Measurements from ENCODE around the gene HERC2.
"Not testable (repeated sequence)": the region's sequence is repeated elsewhere in the genome, so short reads cannot be mapped to it uniquely, and the experiment has no call there.

The HERC2 gene

DNA sequence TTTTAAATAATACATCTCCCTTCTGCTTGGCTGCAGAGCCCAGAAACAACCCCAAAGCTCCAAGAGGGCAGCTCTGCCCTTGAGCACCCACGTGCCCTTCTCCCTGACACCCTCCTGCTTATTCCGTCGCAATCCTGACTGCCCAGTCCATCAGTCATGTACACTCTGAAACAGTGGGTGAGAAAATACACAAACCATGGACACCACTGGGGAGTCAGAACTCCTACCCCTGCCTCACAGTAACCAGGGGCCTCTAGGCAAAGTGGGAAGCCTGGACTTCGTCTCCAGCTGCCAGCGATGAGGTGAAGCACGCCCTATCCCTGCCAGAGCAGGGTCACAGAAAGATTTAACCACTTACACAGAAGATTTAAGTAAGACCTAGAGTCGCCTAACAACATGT, 40.1 kb downstream of the HERC2 start:
- no peak for DNase-seq

DNA sequence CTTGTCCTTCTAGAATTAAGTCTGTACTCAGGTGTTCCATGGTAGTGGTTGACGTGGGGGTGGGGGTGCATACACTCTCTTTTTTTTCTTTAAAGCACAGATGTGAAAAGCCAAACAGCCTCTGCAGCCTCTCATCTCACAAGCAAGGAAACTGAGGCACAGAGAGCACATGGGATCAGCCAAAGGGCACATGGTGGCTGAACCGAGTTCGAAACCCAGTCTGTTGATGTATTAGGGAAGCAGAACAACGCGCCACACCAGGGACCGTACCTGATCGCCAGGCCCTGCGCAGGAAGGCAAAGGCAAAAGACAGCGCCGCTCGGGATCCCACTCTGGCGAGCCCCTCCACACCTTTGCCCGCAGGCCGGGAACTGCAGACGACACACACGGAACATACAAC, 47.3 kb downstream of the HERC2 start:
- no peak for DNase-seq

GRCh38 chr15:28273873-28274610, 47.9 kb downstream of the HERC2 start:
- no peak for DNase-seq

- no peak for DNase-seq
These were observed 48.5 kb downstream of the HERC2 start for GRCh38 chr15:28273468-28273867.

DNA sequence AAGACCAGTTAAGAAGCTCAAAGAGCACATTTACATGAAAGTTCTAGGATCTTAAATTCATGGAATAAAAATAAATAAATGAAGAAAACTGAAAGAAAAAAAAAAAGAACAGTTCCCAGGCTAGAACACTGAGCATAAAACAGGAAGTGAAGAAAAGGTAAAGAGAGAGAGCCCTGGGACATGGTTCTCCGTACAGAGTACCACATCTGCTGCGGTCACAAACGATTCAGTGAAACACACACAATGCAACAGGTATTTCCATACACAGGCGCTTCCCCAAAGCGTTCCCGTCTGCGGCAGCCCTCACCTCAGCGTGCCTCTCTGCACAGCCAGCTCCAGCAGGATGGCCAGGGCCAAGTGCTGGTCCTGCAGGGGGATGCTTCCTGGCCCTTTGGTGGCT, 49.4 kb downstream of the HERC2 start:
- DNase-seq: no peak

- no peak for DNase-seq
These were observed 50.2 kb downstream of the HERC2 start for GRCh38 chr15:28271697-28272260.

DNA sequence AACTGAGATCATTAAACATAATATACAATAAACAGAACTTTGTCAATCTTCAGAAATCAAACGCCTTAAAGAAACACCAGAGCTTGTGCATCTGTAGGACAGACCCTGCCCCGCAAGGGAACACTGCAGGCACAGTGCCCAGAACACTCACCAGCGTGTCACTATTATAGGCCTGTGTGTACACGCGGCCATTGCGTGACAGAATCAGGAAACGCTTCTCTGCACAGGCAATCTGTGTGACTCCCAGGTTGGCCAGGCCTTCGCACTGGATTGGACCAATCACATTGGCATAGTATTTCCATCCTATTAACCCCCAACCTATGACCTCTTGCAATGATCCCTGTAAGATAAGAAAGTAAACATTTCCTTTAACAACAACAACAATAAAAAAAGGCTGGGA, 52.9 kb downstream of the HERC2 start:
- no peak for DNase-seq

DNA sequence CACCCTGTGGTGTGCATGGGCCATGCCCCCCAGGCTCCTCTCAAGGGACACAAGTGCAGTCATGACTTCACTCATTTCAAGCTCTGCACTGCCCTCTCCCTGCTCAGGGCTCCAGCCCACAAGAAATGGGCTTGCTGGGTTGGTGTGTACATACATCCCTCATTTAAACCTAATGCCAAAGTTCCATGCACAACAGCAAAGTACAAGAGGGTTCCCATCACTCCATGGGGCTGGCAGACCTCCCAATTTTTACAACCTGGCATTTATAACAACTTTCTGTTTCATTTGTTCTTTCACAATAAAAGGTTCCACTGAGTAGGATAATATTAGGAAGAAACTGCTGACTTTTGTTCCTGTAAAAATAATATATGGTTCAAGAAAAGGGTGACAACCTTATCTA, 54.3 kb downstream of the HERC2 start:
- no peak for DNase-seq

- DNase-seq: no peak
These were observed 56.5 kb downstream of the HERC2 start for GRCh38 chr15:28265334-28266019.

- no peak for DNase-seq
These were observed 57.8 kb downstream of the HERC2 start for GRCh38 chr15:28264166-28264565.

GRCh38 chr15:28262438-28262837, 59.5 kb downstream of the HERC2 start:
- no peak for DNase-seq

DNA sequence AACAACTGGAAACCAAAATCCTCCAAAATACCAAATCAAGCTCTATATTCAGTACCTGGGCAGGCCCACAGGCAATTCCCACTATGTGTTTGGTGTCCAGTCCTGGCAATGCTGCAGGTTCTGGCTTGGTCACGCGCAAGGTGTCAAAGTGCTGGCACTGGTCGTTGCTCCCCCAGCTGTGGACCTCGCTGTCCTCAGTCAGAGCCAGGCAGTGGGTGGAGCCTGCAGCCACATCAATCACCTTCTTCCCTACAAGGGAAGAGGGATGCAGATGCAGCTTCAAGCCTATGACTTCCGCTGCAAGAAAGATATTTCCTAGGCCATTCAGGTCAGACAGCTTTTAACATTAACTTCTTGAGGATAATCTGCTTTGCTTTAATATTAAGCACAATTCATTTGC, 61.3 kb downstream of the HERC2 start:
- no peak for DNase-seq

DNA sequence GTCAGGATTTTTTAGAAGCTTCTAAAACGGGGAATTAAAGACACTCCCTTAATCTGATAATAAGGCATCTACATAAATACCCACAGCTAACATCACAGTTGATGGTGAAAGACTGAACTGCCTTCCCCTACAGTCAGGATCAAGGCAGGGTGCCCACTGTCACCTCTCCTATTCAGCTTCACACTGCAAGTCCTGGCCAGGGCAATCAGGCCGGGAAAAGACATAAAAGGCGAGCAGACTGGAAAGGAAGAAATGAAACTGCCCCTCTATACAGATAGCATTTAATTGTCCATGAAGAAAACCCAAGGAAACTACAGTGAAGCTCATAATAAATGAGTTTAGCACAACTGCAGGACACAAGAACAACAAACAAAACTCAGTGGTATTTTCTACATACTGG, 61.7 kb downstream of the HERC2 start:
- DNase-seq: no peak

DNA sequence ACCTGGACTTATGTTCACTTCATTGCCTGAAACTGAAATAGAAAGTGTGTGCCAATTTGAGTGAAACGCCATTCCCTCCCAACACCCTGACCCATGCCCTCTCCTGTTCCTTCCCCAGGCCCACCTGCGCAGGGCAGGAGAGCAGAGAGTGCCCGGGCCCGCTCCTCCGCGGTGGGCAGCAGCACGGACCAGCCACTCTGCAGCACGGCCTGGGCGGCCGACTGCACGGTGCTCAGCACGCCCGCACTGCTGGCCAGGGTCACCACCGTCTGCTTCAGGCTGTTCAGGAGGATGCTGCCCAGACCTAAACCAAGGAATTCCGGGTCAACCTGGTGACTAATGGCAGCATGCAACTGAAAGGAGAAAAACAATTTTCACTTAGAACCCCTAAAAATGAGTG, 66.0 kb downstream of the HERC2 start:
- DNase-seq: no peak

- DNase-seq: no peak
These were observed 69.1 kb downstream of the HERC2 start for GRCh38 chr15:28252831-28253230.

DNA sequence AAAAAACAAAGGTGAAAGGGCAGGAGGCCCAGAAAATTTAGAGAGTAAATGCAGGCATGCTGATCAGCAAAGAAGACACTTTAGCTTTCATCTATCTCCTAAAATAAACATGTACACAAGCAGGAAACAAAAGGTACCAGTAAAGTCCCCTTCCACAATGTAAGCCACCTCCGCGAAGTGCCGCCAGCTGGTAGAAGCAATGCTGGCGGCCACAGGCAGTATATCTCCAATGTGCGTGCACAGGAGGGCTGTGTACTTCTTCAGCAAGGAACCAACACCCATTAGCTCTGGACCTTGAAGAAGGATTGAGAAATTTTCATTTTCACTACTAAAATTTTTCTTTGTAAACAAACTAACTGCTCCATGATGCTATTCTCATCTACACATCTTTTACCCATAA, 75.4 kb downstream of the HERC2 start:
- DNase-seq: no peak

- DNase-seq: no peak
These were observed 78.1 kb downstream of the HERC2 start for GRCh38 chr15:28243901-28244300.

- DNase-seq: no peak
These were observed 78.6 kb downstream of the HERC2 start for GRCh38 chr15:28243399-28243798.

GRCh38 chr15:28238296-28238695, 83.7 kb downstream of the HERC2 start:
- DNase-seq: not testable (repeated sequence)

GRCh38 chr15:28231743-28232142, 90.2 kb downstream of the HERC2 start:
- not testable (repeated sequence) for DNase-seq

DNA sequence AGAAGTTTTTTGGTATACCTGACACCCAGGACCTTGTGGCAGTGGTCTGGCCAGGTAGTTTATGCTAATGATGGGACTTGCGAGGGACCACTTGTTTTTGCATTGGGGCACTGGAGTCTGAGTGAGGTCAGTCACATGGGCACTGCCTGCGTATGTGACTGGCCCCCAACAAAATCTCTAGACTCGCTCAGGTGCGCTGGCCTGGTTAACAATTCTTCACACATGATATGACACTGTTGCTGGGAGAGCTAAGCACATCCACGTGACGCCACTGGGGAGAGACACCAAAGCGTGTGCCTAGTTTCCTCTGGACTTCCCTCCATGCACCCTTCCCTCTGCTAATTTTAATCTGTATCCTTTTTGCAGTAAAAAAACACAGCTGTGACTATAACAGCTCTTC, 90.6 kb downstream of the HERC2 start:
- DNase-seq: not testable (repeated sequence)

DNA sequence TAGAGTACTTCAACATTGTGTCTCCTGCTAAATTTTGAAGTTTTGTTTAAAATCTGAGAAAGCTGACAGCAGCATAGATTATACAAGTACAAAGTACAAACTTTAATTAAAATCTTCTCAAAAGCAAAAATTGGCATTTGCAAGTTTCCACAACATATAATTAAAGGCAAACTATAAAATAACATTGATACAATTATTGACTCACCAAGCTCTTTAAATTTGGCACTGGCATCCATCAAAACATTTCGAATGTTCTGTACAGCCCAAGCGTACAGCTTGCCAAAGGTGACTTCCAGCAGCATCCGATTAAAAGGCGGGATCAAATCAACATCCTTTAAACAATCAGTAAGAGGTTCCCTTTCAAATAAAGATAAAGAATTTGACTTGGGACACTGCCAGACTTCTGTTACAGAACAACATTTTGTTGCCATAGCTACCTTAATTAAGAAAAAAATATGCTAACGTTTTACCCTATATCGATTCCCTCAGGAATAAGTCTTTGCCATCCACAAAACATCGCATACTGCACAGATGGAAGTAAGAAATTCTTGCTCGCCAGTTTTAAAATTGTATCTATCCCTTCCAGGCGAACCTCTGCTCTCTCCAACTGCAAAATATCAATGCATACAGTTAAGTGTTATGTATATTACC, 92.9 kb downstream of the HERC2 start:
- not testable (repeated sequence) for DNase-seq

GRCh38 chr15:28228096-28228495, 93.9 kb downstream of the HERC2 start:
- DNase-seq: no peak

DNA sequence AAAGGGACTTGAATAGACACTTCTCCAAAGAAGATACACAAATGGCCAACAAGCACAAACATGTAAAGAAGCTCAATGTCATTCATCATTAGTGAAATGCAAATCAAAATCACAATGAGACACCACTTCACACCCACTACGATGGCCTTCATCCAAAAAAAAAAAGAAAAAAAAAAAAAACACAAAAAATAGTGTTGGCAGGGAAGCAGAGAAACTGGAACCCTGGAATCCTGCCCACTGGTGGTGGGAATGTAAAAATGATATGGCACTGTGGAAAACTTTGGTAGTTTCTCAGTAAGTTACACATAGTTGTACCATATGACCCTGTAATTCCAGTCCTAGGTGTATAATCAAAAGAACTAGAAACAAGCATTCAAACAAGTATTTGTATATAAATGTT, 94.7 kb downstream of the HERC2 start:
- not testable (repeated sequence) for DNase-seq

Measured in T-helper 1 cell (primary cell).